ENCODE measurements around the gene ARID1B. TPM values are rescaled to one million over a fixed set of nuclear protein-coding genes. Genes with fewer than 3 reads are reported as not detected.

ARID1B gene
- total RNA-seq, 1 experiment from 2014 or later: 58.8 TPM

GRCh38 chr6:156994215-156995076, 217.3 kb downstream of the ARID1B start:
- H3K4me1 Mint-ChIP-seq (ENCODE audit: low read depth, unreplicated experiment): peaks cover 7% of the 10 kb centered on the region

GRCh38 chr6:156995502-156995901, 218.3 kb downstream of the ARID1B start:
- Mint-ChIP-seq H3K4me1 (ENCODE audit: low read depth, unreplicated experiment) (peaks cover 12% of the 10 kb centered on the region), H3K27ac (ENCODE audit: unreplicated experiment) (no peak overlapping the region), H3K36me3 (ENCODE audit: insufficient read depth, unreplicated experiment) (peaks cover 7% of the 10 kb centered on the region), H3K27me3 (ENCODE audit: insufficient read depth, unreplicated experiment) (no peaks in the 10 kb centered on the region), H3K4me3 (ENCODE audit: unreplicated experiment) (no peak overlapping the region), H3K9me3 (ENCODE audit: unreplicated experiment) (no peaks in the 10 kb centered on the region)
- POLR2A ChIA-PET: no interaction called here
- intact Hi-C loops (cut with micrococcal nuclease; ENCODE audit: unreplicated experiment): no loop called here
- BruUV-seq (replicated peaks): no TSS peak
- Histone ChIP-seq H3K4me1 (peaks cover 18% of the 10 kb centered on the region), H3K4me3 (ENCODE audit: low read depth, low read length) (no peak overlapping the region), H3K27me3 (replicated peaks; ENCODE audit: control insufficient read depth, insufficient read depth, low read length) (no peaks in the 10 kb centered on the region), H3K36me3 (ENCODE audit: control insufficient read depth, insufficient read depth, low read length) (no peaks in the 10 kb centered on the region; the same call in 1 of the 2 replicates), H3K9me3 (no peaks in the 10 kb centered on the region)
- DNase-seq: no peak
- TF ChIP-seq, protein P1, sequence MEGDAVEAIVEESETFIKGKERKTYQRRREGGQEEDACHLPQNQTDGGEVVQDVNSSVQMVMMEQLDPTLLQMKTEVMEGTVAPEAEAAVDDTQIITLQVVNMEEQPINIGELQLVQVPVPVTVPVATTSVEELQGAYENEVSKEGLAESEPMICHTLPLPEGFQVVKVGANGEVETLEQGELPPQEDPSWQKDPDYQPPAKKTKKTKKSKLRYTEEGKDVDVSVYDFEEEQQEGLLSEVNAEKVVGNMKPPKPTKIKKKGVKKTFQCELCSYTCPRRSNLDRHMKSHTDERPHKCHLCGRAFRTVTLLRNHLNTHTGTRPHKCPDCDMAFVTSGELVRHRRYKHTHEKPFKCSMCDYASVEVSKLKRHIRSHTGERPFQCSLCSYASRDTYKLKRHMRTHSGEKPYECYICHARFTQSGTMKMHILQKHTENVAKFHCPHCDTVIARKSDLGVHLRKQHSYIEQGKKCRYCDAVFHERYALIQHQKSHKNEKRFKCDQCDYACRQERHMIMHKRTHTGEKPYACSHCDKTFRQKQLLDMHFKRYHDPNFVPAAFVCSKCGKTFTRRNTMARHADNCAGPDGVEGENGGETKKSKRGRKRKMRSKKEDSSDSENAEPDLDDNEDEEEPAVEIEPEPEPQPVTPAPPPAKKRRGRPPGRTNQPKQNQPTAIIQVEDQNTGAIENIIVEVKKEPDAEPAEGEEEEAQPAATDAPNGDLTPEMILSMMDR (IDR thresholded peaks at IDR 0.05; ENCODE audit: insufficient read depth in 1 of 2, low read depth in 1 of 2, low read length in 1 of 2, severe bottlenecking in 1 of 2, unreplicated experiment in 1 of 2): no peak
- CTCF ChIA-PET: no interaction called here

More at GRCh38 chr6:156994215-156995076, 217.3 kb downstream of the ARID1B start:
- Histone ChIP-seq H3K9me3 (no peaks in the 10 kb centered on the region), H3K27me3 (replicated peaks; ENCODE audit: control insufficient read depth, insufficient read depth, low read length) (no peaks in the 10 kb centered on the region), H3K36me3 (ENCODE audit: control insufficient read depth, insufficient read depth, low read length) (no peaks in the 10 kb centered on the region; the same call in 1 of the 2 replicates), H3K4me1 (peaks cover 18% of the 10 kb centered on the region), H3K4me3 (ENCODE audit: low read depth, low read length) (no peak overlapping the region)
- Mint-ChIP-seq H3K4me3 (ENCODE audit: unreplicated experiment) (no peak overlapping the region), H3K27me3 (ENCODE audit: insufficient read depth, unreplicated experiment) (no peaks in the 10 kb centered on the region), H3K36me3 (ENCODE audit: insufficient read depth, unreplicated experiment) (peaks cover 2% of the 10 kb centered on the region), H3K27ac (ENCODE audit: unreplicated experiment) (peak overlapping the region; percentile 27), H3K9me3 (ENCODE audit: unreplicated experiment) (no peaks in the 10 kb centered on the region)
- no TSS peak for BruUV-seq (replicated peaks)
- intact Hi-C loops (cut with micrococcal nuclease; ENCODE audit: unreplicated experiment): no loop called here
- ChIA-PET POLR2A (no interaction called here), CTCF (no interaction called here)
- DNase-seq: peak in 1 of 2 experiments; percentile 31
- TF ChIP-seq, protein P1 (IDR thresholded peaks at IDR 0.05; ENCODE audit: insufficient read depth in 1 of 2, low read depth in 1 of 2, low read length in 1 of 2, severe bottlenecking in 1 of 2, unreplicated experiment in 1 of 2): no peak

DNA sequence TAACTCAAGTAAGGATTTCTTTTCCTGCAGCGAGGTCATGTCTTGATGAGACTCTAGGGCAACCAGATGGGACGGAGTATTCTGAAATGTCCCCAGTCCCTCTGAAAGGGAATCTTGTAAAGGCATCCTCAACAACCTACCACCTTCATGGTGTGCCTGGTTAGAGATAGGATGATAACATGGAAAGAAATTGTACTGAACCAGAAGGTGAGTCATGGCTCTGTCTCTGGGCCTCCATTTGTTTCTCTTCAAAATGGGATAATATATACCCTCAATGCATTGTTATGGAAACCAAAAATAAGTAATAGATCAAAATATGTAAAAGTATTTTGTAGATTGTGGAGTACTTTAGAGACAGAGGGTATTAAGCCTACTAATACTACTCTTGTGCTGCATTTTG, 219.1 kb downstream of the ARID1B start:
- Mint-ChIP-seq H3K4me1 (ENCODE audit: low read depth, unreplicated experiment) (peaks cover 12% of the 10 kb centered on the region), H3K27me3 (ENCODE audit: insufficient read depth, unreplicated experiment) (no peaks in the 10 kb centered on the region), H3K36me3 (ENCODE audit: insufficient read depth, unreplicated experiment) (peaks cover 7% of the 10 kb centered on the region), H3K27ac (ENCODE audit: unreplicated experiment) (no peak overlapping the region), H3K4me3 (ENCODE audit: unreplicated experiment) (no peak overlapping the region), H3K9me3 (ENCODE audit: unreplicated experiment) (no peaks in the 10 kb centered on the region)
- H3K27me3 ChIP-seq (replicated peaks; ENCODE audit: control insufficient read depth, insufficient read depth, low read length): no peaks in the 10 kb centered on the region
- ChIA-PET POLR2A (no interaction called here), CTCF (no interaction called here)
- H3K36me3 ChIP-seq (ENCODE audit: control insufficient read depth, insufficient read depth, low read length): no peaks in the 10 kb centered on the region; the same call in 1 of the 2 replicates
- TF ChIP-seq, protein P1 (IDR thresholded peaks at IDR 0.05; ENCODE audit: insufficient read depth in 1 of 2, low read depth in 1 of 2, low read length in 1 of 2, severe bottlenecking in 1 of 2, unreplicated experiment in 1 of 2): no peak
- intact Hi-C loops (cut with micrococcal nuclease; ENCODE audit: unreplicated experiment): no loop called here
- H3K4me1 ChIP-seq: peaks cover 18% of the 10 kb centered on the region
- DNase-seq: no peak
- H3K9me3 ChIP-seq: no peaks in the 10 kb centered on the region
- BruUV-seq (replicated peaks): no TSS peak
- no peak overlapping the region for H3K4me3 ChIP-seq (ENCODE audit: low read depth, low read length)

Data from Caco-2 (cell line).